Body of pancreas (tissue), 4 donors: ENCODE measurements around the gene UBE2Q2.

Source experiments
- POLR2A ChIP-seq, 3 donors: fragments of 450-650 bp; IDR thresholded peaks; one replicate each; pipeline ENCODE4 v1.6.1; 2016; ENCODE audit warnings: antibody characterized with exemption in 3 of 3, mild to moderate bottlenecking in 2 of 3
- TF ChIP-seq, protein P1 (sequence below), 7 experiments: fragments of 450-650 bp in 4 of 7; fragments of 200-600 bp in 3 of 7; sonication (generic) in 3 of 7; IDR thresholded peaks; one replicate each; pipeline ENCODE4 v1.5.1; 2016 to 2019; ENCODE audit warnings: antibody characterized with exemption in 7 of 7

DNA sequence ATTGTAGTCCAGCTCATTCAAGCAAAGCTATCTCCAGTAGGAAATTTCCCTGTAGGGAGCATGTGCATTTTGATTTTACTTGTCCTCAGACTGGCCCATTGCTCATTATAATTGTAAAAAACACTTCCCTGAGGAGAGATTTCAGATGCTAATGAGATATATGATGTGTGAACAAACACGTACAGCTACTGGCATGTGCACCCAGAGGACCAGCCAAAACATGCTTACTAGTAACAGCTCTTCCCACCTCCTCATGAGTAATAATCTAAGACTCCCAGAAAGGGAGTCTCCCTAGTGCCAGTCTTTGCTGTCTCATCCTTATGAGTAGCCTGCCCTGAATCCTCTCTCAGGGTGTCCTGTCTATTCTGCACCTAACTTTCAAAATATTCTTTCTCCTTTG, 103.8 kb downstream of the UBE2Q2 start:
- TF ChIP-seq, protein P1, sequence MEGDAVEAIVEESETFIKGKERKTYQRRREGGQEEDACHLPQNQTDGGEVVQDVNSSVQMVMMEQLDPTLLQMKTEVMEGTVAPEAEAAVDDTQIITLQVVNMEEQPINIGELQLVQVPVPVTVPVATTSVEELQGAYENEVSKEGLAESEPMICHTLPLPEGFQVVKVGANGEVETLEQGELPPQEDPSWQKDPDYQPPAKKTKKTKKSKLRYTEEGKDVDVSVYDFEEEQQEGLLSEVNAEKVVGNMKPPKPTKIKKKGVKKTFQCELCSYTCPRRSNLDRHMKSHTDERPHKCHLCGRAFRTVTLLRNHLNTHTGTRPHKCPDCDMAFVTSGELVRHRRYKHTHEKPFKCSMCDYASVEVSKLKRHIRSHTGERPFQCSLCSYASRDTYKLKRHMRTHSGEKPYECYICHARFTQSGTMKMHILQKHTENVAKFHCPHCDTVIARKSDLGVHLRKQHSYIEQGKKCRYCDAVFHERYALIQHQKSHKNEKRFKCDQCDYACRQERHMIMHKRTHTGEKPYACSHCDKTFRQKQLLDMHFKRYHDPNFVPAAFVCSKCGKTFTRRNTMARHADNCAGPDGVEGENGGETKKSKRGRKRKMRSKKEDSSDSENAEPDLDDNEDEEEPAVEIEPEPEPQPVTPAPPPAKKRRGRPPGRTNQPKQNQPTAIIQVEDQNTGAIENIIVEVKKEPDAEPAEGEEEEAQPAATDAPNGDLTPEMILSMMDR (IDR thresholded peaks at IDR 0.05), result no peak
- TF ChIP-seq POLR2A (IDR thresholded peaks at IDR 0.05), result no peak
